HL-60/S4 treated with retinoic acid at 250 ng/mL for 4 days and 3 days (cell line): ENCODE results near the gene LRRC4C.
"Not testable (repeated sequence)": the region's sequence is repeated elsewhere in the genome, so short reads cannot be mapped to it uniquely, and the experiment has no call there.

Source experiments
- in situ Hi-C: fragments of 300-500 bp; cut with MboI; formaldehyde crosslinking; loops from 2 replicates; pipeline ENCODE4 v1.7.0; 2022; ENCODE audit warnings: low sequenced_read_pairs

Gene LRRC4C

GRCh38 chr11:41045266-41045665, 414.2 kb downstream of the LRRC4C start:
- in situ Hi-C loops = no loop called here

- in situ Hi-C loops = no loop called here
Observed at GRCh38 chr11:41044747-41045146, 414.7 kb downstream of the LRRC4C start.

GRCh38 chr11:41042688-41043087, 416.8 kb downstream of the LRRC4C start:
- in situ Hi-C loops = no loop called here

GRCh38 chr11:41040474-41040873, 419.0 kb downstream of the LRRC4C start:
- in situ Hi-C loops = no loop called here

GRCh38 chr11:41039592-41039991, 419.9 kb downstream of the LRRC4C start:
- in situ Hi-C loops = no loop called here

GRCh38 chr11:41031551-41032060, 427.8 kb downstream of the LRRC4C start:
- in situ Hi-C loops = no loop called here

GRCh38 chr11:41020259-41020658, 439.2 kb downstream of the LRRC4C start:
- in situ Hi-C loops = no loop called here

GRCh38 chr11:41019666-41020065, 439.8 kb downstream of the LRRC4C start:
- in situ Hi-C loops = not testable (repeated sequence)

- in situ Hi-C loops = no loop called here
Observed at GRCh38 chr11:41018224-41018623, 441.2 kb downstream of the LRRC4C start.

GRCh38 chr11:41010361-41011050, 448.9 kb downstream of the LRRC4C start:
- in situ Hi-C loops = no loop called here

- in situ Hi-C loops = no loop called here
Observed at GRCh38 chr11:41005986-41006385, 453.5 kb downstream of the LRRC4C start.

- in situ Hi-C loops = no loop called here
Observed at GRCh38 chr11:41003339-41004282, 455.8 kb downstream of the LRRC4C start.

- in situ Hi-C loops = no loop called here
Observed at GRCh38 chr11:40998920-40999319, 460.5 kb downstream of the LRRC4C start.

GRCh38 chr11:40987776-40988435, 471.5 kb downstream of the LRRC4C start:
- in situ Hi-C loops = no loop called here

GRCh38 chr11:40986320-40986719, 473.1 kb downstream of the LRRC4C start:
- in situ Hi-C loops = no loop called here

GRCh38 chr11:40975076-40975475, 484.4 kb downstream of the LRRC4C start:
- in situ Hi-C loops = no loop called here

- in situ Hi-C loops = no loop called here
Observed at GRCh38 chr11:40974186-40974795, 485.2 kb downstream of the LRRC4C start.

GRCh38 chr11:40958707-40959106, 500.7 kb downstream of the LRRC4C start:
- in situ Hi-C loops = no loop called here

GRCh38 chr11:40952479-40952878, 507.0 kb downstream of the LRRC4C start:
- in situ Hi-C loops = no loop called here

GRCh38 chr11:40938002-40938401, 521.5 kb downstream of the LRRC4C start:
- in situ Hi-C loops = no loop called here

GRCh38 chr11:40924915-40925314, 534.5 kb downstream of the LRRC4C start:
- in situ Hi-C loops = no loop called here
